Jurkat, Clone E6-1 (cell line): ENCODE data around the gene RGS17.
"Not testable (repeated sequence)": the region's sequence is repeated elsewhere in the genome, so short reads cannot be mapped to it uniquely, and the experiment has no call there.

Source experiments
- DNase-seq: peaks from one replicate; pipeline ENCODE4 v3.0.0-alpha.2; 2011; ENCODE audit warnings: low read depth, low spot score
- H3K4me3 ChIP-seq: 2 replicates; pipeline ENCODE4 v1.5.1; 2011; ENCODE audit warnings: mild to moderate bottlenecking, low read length, control low read depth, moderate library complexity

RGS17 gene

GRCh38 chr6:152978058-152978457 lies 153.0 kb downstream of the RGS17 start:
- no peak overlapping the region for H3K4me3 ChIP-seq
- no peak for DNase-seq

GRCh38 chr6:152977556-152977955 lies 153.5 kb downstream of the RGS17 start:
- DNase-seq, result no peak
- H3K4me3 ChIP-seq, result no peak overlapping the region

GRCh38 chr6:152976749-152977148 lies 154.3 kb downstream of the RGS17 start:
- H3K4me3 ChIP-seq, result no peak overlapping the region
- DNase-seq, result no peak

GRCh38 chr6:152975204-152975915 lies 155.7 kb downstream of the RGS17 start:
- no peak overlapping the region for H3K4me3 ChIP-seq
- DNase-seq, result no peak

- H3K4me3 ChIP-seq, result no peak overlapping the region
- no peak for DNase-seq
Observed at GRCh38 chr6:152973916-152974315, 157.2 kb downstream of the RGS17 start.

GRCh38 chr6:152969688-152970418 lies 161.2 kb downstream of the RGS17 start:
- DNase-seq, result no peak

GRCh38 chr6:152966168-152966894 lies 164.8 kb downstream of the RGS17 start:
- not testable (repeated sequence) for DNase-seq, H3K4me3 ChIP-seq

More at GRCh38 chr6:152969688-152970418, 161.2 kb downstream of the RGS17 start:
- no peak overlapping the region for H3K4me3 ChIP-seq

- no peak overlapping the region for H3K4me3 ChIP-seq
- DNase-seq, result no peak
Observed at GRCh38 chr6:152959333-152959732, 171.7 kb downstream of the RGS17 start.

- no peak overlapping the region for H3K4me3 ChIP-seq
- DNase-seq, result no peak
Observed at GRCh38 chr6:152957796-152958195, 173.3 kb downstream of the RGS17 start.
